ENCODE measurements around the gene SPINK1. TPM values are rescaled to one million over a fixed set of nuclear protein-coding genes. Genes with fewer than 3 reads are reported as not detected.

Gene SPINK1
- total RNA-seq, 1 experiment from 2014 or later = 1.5 TPM

- intact Hi-C loops (cut with micrococcal nuclease) = no loop called here
- Mint-ChIP-seq H3K36me3 (ENCODE audit: insufficient read depth, unreplicated experiment) (no peaks in the 10 kb centered on the region), H3K9me3 (ENCODE audit: unreplicated experiment) (no peaks in the 10 kb centered on the region), H3K4me3 (ENCODE audit: unreplicated experiment) (no peak overlapping the region), H3K4me1 (ENCODE audit: insufficient read depth, unreplicated experiment) (no peaks in the 10 kb centered on the region), H3K27ac (ENCODE audit: low read depth, unreplicated experiment) (no peak overlapping the region), H3K27me3 (ENCODE audit: insufficient read depth, unreplicated experiment) (peaks cover 34% of the 10 kb centered on the region)
- TF ChIP-seq, protein P1, sequence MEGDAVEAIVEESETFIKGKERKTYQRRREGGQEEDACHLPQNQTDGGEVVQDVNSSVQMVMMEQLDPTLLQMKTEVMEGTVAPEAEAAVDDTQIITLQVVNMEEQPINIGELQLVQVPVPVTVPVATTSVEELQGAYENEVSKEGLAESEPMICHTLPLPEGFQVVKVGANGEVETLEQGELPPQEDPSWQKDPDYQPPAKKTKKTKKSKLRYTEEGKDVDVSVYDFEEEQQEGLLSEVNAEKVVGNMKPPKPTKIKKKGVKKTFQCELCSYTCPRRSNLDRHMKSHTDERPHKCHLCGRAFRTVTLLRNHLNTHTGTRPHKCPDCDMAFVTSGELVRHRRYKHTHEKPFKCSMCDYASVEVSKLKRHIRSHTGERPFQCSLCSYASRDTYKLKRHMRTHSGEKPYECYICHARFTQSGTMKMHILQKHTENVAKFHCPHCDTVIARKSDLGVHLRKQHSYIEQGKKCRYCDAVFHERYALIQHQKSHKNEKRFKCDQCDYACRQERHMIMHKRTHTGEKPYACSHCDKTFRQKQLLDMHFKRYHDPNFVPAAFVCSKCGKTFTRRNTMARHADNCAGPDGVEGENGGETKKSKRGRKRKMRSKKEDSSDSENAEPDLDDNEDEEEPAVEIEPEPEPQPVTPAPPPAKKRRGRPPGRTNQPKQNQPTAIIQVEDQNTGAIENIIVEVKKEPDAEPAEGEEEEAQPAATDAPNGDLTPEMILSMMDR (IDR thresholded peaks at IDR 0.05; ENCODE audit: unreplicated experiment) = no peak
- POLR2A ChIA-PET = interaction anchor here (0.7 kb wide), 1 partner anchor 434 kb away, joined by 3 read pairs; no protein-coding TSS in a partner anchor
- DNase-seq (ENCODE audit: unreplicated experiment) = no peak
- CTCF ChIA-PET = interaction anchor here (0.7 to 12.4 kb wide), 6 partner anchors 11 to 89 kb away, joined by 3 to 136 read pairs (median 4); no protein-coding TSS in a partner anchor
- BruUV-seq (replicated peaks) = no TSS peak
Measured at GRCh38 chr5:147845618-147846017, 14.1 kb upstream of the SPINK1 start.

GRCh38 chr5:147844846-147845245, 13.4 kb upstream of the SPINK1 start:
- no peak for DNase-seq (ENCODE audit: unreplicated experiment)
- peaks cover 34% of the 10 kb centered on the region for H3K27me3 Mint-ChIP-seq (ENCODE audit: insufficient read depth, unreplicated experiment)
- intact Hi-C loops (cut with micrococcal nuclease) = no loop called here
- H3K27ac Mint-ChIP-seq (ENCODE audit: low read depth, unreplicated experiment) = no peak overlapping the region
- TF ChIP-seq, protein P1 (IDR thresholded peaks at IDR 0.05; ENCODE audit: unreplicated experiment) = no peak
- POLR2A ChIA-PET = interaction anchor here (0.7 to 1.2 kb wide), 3 partner anchors 9 to 433 kb away, joined by 3 read pairs; no protein-coding TSS in a partner anchor
- BruUV-seq (replicated peaks) = no TSS peak
- no peak overlapping the region for H3K4me3 Mint-ChIP-seq (ENCODE audit: unreplicated experiment)
- no peaks in the 10 kb centered on the region for H3K4me1 Mint-ChIP-seq (ENCODE audit: insufficient read depth, unreplicated experiment)
- H3K36me3 Mint-ChIP-seq (ENCODE audit: insufficient read depth, unreplicated experiment) = no peaks in the 10 kb centered on the region
- CTCF ChIA-PET = interaction anchor here (0.7 to 12.4 kb wide), 7 partner anchors 12 to 607 kb away, joined by 3 to 136 read pairs (median 4); no protein-coding TSS in a partner anchor
- no peaks in the 10 kb centered on the region for H3K9me3 Mint-ChIP-seq (ENCODE audit: unreplicated experiment)

DNA sequence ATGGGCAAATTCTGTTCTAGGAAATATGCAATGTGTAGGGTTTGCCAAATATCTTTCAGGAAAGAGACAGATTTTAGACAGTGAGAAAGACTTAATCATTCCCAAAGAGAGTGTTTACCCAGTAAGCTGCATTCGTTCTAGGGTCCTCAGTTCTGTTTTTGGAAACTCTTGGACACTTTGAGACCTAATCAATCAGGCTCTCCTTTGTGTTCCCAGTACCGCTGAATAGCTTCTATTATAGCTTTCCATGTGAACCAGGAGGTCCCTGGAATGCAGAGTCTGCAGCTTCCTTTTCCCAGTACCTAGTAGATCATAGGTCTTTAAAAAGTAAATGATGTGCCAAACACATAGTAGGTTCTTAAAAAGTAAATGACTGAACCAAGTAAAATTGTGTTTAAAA, 11.4 kb upstream of the SPINK1 start:
- H3K4me1 Mint-ChIP-seq (ENCODE audit: insufficient read depth, unreplicated experiment) = peaks cover 5% of the 10 kb centered on the region
- H3K4me3 Mint-ChIP-seq (ENCODE audit: unreplicated experiment) = no peak overlapping the region
- CTCF ChIA-PET = interaction anchor here (1.7 to 12.4 kb wide), 3 partner anchors 14 to 215 kb away, joined by 8 to 136 read pairs (median 15); no protein-coding TSS in a partner anchor

GRCh38 chr5:147836439-147836838, 5.0 kb upstream of the SPINK1 start:
- Mint-ChIP-seq H3K4me1 (ENCODE audit: insufficient read depth, unreplicated experiment) (peaks cover 22% of the 10 kb centered on the region), H3K36me3 (ENCODE audit: insufficient read depth, unreplicated experiment) (no peaks in the 10 kb centered on the region), H3K27ac (ENCODE audit: low read depth, unreplicated experiment) (no peak overlapping the region), H3K27me3 (ENCODE audit: insufficient read depth, unreplicated experiment) (no peaks in the 10 kb centered on the region), H3K4me3 (ENCODE audit: unreplicated experiment) (no peak overlapping the region), H3K9me3 (ENCODE audit: unreplicated experiment) (peaks cover 7% of the 10 kb centered on the region)
- DNase-seq (ENCODE audit: unreplicated experiment) = no peak
- TF ChIP-seq, protein P1 (IDR thresholded peaks at IDR 0.05; ENCODE audit: unreplicated experiment) = no peak
- intact Hi-C loops (cut with micrococcal nuclease) = no loop called here
- CTCF ChIA-PET = interaction anchor here (0.8 to 1.5 kb wide), 5 partner anchors 12 to 209 kb away, joined by 3 to 5 read pairs (median 3); no protein-coding TSS in a partner anchor
- no TSS peak for BruUV-seq (replicated peaks)
- POLR2A ChIA-PET = interaction anchor here (0.9 kb wide), 1 partner anchor 298 kb away, joined by 3 read pairs; no protein-coding TSS in a partner anchor

More for the DNA sequence above, 11.4 kb upstream of the SPINK1 start:
- no peaks in the 10 kb centered on the region for H3K36me3 Mint-ChIP-seq (ENCODE audit: insufficient read depth, unreplicated experiment)
- DNase-seq (ENCODE audit: unreplicated experiment) = no peak
- peaks cover 23% of the 10 kb centered on the region for H3K27me3 Mint-ChIP-seq (ENCODE audit: insufficient read depth, unreplicated experiment)
- POLR2A ChIA-PET = interaction anchor here (0.6 to 1.4 kb wide), 2 partner anchors 12 to 274 kb away, joined by 3 to 4 read pairs; partner anchors contain the start of gene SPINK1
- intact Hi-C loops (cut with micrococcal nuclease) = no loop called here
- H3K9me3 Mint-ChIP-seq (ENCODE audit: unreplicated experiment) = peaks cover 7% of the 10 kb centered on the region
- BruUV-seq (replicated peaks) = no TSS peak
- H3K27ac Mint-ChIP-seq (ENCODE audit: low read depth, unreplicated experiment) = no peak overlapping the region
- TF ChIP-seq, protein P1 (IDR thresholded peaks at IDR 0.05; ENCODE audit: unreplicated experiment) = no peak
